Stimulated activated CD8-positive, alpha-beta memory T cell treated with anti-CD3 and anti-CD28 coated beads, Interleukin-7, amount 100 ng/mL, for 24 hours (primary cell): ENCODE results near the gene GNAL.

ENCODE experiments used
- DNase-seq: peaks from one replicate; pipeline ENCODE4 v3.0.0-alpha.2; 2020; ENCODE audit warnings: low read depth

Gene GNAL

DNA sequence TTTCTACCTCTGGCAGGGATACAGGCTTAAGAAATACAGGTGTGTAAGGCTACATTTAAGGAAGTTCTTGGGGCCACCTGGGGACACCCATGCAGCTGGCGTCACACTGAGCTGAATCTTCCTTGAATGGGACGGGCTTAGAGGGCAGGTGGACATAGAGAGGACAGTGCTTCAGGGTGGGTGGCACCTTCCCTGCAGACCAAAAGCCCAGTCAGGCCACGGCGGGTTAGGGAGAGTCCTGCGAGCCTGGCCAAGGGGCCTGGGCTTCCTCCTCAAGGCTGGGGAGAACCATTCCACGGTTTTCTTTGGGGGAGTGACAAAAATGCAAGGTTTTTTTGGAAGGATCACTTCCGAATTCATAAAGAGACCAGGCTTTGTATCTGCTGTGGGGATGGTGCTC lies 73.4 kb downstream of the GNAL start:
- no peak for DNase-seq

DNA sequence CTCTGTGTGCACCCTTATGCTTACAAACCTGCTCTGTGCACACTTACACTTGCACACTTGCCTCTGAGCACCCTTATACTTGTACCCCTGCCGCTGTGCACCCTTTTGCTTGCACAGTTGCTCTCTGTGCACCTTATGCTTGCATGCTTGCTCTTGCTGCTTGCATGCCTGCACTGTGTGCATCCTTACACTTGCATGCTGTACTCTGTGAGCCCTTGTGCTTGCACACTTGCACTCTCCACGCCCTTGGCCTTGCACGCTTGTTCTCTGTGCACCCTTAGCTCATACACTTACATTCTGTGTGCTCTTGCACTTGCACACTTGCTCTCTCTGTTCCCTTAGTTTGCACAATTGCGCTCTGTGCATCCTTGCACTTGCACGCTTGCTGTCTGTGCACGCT lies 78.3 kb downstream of the GNAL start:
- DNase-seq, result no peak

DNA sequence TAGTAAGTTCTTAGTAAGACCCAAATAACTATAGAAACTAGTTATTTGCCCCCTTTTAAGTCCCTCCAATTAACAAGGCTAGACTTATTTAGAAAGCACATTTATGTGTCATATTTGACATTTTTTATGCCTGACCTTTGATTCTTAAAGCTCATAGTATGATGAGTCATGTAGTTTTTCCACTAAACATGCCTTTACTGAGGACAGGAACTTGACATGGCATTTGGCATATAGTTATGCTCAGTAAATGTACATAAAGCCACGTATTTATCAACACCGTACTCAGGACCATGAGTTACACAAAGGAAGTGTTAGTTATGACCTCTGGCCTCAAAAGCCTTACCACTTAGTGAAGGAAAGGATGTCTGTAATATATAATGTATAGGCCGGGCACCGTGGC lies 78.9 kb downstream of the GNAL start:
- no peak for DNase-seq

DNA sequence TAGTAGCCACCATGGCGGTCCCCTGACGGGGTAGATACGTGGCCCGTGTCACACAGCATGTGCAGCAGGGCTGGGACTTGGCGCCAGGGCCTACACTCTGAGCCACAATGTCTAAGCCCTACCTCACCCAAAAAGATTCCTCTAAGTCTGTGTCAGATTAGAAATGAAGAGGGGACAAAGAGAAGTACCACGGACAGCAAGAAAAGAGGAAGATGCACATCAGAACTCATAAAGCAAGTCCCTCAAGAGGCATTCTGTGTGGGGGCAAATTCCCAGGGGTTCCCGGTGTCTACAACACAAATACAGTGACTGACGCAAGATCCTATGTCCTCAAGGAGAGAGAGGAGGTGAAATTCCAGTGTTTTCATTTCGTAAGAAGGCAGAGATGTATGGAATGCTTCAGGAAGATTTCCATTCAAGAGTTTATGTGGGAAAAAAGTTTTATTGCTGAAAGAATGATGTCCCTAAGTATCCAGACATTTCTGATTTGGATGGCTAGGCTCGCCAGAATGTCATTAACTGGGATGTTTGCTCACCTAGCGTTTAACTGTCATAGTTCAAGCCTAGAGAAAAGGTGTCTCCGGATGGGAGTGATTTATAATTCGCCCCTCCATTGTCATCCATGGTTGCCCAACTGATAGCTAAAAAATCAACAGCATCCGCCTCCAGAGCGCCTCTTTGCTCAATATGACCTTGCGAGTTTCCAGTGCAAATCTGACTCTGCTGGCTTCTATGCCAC lies 86.5 kb downstream of the GNAL start:
- no peak for DNase-seq

DNA sequence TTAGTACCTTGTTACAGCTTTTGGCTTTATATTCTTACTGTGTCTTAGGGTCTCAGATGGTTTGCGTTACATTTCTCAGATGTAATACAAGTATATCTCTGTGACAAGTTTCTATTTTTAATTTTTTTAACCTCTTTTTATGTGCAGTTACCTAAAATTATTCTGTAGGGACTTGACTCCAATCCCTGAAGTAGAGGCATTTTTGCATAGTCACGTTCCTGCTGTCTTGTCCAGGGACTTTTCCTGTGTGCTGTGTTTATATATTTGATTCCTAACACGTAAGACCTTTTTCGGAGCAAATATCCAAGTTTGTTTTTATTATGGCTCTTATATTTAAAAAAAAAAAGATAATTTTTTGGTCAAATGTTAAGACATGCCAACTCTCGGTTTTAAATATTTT lies 91.0 kb downstream of the GNAL start:
- DNase-seq, result no peak

DNA sequence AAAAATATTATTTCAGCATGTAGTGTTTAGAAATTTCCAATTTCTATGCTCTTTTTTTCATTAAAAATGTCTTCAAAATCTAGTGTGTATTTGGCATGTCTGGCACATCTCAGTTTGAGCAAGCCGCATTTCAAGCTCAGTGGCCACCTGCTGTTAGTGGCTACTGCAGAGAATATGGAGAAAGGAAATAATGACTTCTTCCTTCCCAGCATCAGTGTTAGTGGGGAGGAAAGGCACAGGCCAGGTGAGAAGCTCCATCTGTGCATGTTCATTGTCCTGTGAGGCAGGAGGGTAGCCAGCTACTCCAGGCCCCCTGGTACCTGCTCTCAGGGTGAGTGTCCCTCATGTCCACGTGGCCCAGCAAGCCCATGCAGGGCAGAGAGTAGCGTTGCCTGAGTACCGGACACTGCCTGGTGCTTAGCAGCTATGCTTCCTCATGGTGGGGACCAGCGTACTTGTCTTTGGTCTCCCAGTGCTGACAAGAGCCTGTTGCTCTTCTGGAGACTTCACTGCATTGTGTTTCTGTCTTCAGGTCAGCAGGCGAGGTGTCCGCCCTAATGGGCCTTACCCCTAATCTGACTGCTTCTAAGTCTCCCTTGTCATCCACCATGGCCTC lies 94.8 kb downstream of the GNAL start:
- no peak for DNase-seq

DNA sequence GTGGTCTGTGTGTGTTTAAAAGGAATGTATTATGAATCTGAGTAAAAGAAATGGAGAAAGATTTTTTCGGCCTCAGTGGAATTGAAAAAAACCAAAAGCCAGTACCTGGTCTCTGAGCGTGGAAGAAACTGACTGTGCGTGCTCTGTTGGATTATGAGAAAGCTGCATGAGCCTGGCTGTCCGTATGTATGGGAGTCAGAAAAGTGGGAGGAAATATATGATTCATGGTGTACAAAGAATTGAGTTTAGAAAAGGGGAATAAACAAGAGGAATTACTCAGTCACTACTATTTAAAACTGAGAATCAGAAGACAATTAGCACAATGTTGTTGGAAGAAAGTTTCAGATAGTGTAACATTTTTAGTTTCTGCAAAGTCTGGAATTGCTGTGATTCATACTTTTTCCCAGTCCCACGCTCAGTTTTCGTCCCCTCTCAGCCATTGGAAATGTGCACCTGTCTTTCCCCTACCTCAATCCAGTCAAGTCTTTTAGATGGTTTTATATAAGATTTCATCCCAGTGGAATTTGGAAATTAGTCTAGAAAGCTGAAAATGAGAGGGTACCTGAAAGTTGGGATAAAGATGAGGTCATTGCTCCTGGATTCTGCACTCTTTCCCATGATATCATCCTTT lies 95.7 kb downstream of the GNAL start:
- DNase-seq, result no peak

DNA sequence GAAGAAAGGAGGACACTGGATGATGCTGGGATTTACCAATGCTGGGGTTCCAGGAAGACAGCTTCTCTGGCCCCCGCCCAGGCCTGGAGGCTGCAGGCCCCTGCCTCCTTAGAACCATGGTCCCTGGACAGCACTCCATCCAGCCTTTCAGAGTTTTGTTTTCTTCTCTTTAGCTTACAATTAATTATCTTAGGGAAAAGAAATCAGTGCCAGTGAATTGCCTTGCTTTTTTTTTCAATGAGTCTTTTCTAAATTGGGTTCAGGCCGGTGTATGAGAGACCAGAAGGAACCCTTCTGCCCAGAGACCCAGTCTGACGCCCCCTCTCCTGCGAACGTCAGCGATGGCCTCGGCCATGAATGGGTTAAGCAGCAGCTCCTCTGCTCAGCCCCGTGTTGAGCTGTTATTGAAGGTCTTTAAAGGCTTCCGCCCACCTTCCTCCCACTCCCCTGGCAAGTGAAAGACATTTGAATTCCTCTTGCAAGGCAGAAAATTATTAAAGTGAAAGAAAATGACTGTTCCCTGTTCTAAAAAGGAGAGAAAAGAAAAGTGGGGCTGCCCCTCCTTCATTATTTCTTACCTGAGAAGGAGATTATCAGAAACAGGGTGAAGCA lies 96.5 kb downstream of the GNAL start:
- DNase-seq, result no peak

DNA sequence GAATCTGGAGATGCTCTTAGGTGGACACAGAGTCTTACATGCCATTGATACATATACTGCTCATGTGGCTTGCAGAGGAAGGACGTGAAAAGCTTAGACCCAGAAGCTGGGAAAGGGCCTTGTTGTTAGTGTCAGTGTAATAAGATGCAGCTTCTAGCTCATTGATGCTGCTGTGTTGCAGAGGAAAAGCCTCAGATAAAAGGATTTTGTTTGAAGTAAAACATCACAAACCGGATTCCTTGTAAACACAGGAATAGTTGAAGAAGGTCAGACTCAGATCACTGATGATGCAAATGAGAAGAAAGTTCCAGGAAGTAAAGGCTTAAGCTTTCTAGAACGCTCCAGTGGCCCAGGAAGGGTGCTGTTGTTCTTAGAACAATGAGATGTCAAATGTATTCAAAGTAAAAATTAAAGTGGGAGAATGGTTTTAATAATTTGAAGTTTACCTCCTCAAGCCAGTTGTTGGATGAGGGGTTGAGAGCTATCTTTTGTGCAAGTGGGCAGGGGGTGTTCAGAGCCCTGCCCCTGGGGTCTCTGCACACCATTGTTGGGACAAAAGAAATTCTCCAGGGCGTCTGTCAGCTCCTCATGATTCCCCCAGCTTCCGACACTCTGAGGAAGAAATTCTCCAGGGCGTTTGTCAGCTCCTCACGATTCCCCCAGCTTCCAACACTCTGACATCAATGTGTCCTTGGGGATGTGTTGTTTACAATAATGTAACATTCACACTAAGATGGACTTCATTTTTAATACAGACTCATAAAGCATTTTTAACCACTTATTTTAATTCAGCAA lies 100.8 kb downstream of the GNAL start:
- DNase-seq, result no peak

DNA sequence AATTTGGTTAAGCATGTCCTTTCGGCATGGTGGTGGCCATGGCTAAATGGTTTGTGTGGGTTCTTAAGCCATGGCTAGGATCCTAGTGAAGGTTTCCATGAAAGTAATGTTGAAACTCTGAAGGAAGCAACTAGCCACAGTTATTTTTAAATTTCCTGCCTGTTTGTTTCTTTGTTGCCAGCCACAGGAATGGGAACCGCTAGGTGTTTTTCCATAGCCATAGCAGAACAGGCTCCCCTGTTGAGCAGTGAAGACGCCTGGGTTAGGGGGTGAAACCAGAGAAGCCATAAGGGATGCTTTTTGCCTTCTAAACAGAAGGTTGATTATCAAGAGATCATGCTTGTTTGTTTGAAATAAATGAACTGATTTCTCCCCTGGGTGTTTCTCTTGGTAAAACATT lies 102.1 kb downstream of the GNAL start:
- no peak for DNase-seq

DNA sequence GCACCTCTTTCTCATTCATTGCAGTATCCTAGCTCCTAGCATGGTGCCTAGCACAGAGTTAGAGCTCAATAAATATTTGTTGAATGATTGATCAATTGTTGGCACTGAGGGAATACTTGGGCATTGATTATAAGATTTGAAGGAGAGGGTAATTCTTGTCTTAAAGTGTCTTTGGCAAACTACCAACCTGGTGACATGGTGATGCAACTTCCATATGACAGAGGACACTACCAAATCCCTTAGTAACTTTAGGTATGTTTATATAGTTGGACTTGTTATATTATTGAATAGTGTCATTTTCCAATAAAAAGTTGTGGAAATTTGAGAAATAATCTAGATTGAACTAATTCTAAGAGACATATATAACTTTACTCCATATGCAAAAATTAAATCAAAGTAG lies 103.6 kb downstream of the GNAL start:
- no peak for DNase-seq

DNA sequence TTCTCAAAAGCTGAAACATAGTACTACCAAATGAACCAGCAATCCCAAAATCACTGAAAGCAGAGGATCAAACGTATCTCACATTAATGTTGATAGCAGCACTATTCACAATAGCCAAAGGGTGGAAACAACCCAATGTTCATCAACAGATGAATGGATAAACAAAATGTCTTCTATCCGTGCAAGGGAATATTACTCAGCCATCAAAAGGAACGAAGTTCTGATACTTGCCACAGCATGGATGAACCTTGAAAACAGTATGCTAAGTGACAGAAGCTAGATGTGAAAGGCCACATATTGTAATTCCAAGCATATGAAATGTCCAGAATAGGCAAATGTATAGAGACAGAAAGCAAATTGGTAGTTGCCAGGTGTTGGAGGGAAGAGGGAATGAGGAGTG lies 105.1 kb downstream of the GNAL start:
- DNase-seq, result no peak

DNA sequence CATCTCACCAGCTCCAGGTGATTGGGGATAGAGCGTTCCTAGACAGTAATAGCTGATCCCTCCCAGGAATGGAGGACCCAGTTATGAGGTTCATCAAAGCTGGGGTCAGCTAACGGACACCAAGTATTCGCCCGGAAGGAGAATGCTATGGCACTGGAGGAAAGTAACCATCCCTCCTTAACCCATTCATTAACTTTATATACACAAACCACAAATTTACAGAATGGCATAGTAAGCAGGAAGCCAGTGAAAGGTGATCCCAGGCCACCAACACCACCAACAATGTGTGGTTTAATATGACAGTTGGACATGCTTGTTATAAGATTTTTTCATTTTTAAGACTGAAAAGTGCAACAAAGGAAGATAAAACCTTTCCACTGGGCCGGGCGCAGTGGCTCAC lies 106.9 kb downstream of the GNAL start:
- no peak for DNase-seq

DNA sequence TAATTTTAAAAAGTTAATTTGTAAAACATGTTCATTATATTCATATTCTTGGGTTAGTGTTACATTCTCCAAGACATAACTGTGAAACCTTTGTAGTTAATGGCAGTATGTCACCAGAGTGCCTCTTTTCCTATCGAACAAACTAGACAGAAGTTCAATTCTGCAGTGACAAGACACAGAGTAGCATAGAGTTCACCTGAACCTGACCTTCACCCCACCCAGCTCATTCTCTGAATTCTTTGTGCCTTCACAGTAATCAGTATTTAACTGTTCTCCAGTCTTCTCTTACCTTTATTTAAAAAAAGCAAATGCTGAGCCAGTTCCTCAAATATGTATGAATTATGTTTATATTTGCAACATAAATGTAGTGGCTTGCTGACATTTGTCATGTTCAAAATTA lies 109.2 kb downstream of the GNAL start:
- no peak for DNase-seq

DNA sequence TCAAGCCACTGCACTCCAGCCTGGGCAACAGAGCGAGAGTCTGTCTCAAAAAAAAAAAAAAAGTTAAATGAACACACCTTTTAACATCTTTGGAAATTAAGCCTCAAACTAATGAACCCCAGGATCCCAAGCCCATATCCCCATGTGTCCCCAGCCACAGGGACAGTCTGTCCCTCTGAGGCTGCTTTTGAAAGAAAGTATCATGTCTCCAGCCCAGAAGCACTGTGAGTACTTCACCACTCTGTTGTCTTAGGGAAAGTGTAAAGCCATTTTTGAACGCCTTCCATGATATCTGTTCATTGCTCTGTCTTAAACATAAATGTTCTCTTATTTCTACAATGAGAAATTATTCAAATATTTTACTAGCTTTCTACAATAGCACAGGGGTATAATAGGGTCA lies 110.0 kb downstream of the GNAL start:
- no peak for DNase-seq

DNA sequence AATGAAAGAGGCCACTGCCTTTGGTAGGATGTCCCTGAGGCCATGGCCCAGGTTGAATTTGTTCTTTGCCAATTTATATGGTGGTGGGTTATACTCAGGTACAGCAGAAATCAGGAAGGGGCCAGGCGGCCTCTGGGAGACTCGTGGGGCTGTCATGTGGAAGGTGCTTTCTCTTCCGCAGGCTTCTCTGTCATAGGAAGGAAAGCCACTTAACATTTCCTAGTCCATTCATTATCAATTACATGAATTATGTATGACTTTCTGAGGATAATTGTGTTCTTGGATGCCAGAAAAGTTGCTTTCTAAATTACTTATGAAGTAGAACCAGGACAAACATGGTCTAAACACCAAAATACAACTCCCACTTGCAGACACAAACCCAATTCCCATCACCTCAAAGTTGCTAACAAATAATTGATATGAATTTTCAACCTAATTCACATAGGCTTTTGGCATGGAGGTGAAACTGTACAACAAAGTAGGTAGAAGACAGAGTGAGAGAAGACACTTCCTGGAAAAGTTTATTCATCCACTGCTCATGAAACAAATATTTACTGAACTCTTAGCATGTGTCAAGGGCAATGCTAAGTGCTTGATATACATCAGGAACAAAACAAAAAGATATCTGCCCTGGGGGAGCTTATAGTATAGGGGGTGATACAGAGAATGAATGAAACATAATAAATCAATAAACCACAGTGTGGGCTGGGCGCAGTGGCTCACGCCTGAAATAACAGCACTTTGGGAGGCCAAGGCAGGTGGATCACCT lies 111.7 kb downstream of the GNAL start:
- DNase-seq, result no peak

DNA sequence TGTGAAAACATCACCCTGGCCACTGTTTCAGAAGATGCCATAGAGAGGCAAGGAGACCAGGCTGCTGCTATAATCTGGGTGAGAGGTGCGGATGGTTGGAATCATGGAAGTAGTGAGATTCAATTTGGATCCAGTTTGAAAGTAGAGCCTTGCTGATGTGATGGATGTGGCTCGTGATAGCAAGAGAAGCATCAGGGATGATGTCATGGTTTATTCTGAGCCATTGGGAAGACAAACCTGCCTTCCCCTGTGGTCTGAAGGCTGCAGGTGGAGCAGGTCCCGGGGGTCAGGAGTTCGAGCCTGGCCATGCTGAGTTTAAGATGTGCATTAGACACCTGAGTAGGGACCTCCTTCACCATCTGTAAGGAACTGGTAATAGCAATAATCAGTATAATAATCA lies 112.5 kb downstream of the GNAL start:
- no peak for DNase-seq

DNA sequence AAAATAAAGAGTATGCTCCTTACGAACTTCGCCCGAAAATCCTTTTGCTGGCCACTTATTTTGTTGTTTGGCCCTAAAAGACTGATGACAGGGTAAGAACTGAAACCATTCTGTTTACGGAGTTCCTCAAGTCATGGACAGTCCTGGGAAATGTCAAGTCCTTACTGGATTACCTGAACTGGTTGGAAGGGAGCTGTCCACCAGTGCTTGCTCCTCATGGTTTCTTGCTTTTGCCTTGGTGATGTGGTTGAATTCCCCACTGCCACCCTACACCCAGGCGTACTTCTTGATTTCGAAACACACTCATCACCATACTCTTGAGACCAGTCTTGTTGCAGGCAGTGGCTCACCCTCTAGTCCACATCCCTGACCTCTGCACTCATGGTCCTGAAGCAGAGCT lies 113.1 kb downstream of the GNAL start:
- no peak for DNase-seq

DNA sequence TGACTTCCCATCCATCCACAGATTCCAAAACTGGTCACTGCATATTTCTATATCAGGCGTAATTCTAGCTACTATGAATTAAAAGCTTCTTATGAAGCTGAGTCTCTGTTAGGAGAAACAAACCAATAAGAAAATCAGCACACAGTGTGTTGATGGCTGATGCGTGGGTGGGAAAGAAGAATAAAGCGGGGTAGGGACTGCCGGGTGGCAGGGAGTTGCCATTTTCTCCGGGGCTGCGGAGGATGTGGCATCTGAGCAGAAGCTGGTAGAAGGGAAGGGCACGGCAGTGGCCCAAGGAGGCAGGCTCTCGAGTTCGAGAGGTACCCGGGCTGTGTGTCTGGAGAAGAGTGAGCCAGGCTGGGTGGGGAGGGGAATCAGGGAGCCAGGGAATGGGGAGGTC lies 113.5 kb downstream of the GNAL start:
- DNase-seq, result no peak

DNA sequence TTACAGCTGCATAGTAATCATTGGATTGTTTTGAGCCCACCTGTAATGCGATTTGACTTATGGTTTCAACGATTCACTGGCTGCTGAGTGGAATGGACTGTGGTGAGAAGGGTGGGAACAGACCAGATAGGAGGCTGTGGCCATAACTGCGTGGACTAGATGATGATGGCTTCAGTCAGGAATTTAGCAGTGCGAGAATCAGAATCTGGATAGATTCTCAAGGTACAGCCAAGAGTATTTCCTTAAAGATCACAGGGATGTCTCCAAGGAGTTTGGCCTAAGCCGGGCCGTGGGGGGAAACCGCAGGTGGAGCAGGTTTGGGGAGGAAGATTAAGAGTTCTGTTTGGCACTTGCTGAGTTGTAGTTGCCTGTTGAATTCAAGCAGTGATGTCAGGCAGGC lies 118.2 kb downstream of the GNAL start:
- DNase-seq, result no peak

DNA sequence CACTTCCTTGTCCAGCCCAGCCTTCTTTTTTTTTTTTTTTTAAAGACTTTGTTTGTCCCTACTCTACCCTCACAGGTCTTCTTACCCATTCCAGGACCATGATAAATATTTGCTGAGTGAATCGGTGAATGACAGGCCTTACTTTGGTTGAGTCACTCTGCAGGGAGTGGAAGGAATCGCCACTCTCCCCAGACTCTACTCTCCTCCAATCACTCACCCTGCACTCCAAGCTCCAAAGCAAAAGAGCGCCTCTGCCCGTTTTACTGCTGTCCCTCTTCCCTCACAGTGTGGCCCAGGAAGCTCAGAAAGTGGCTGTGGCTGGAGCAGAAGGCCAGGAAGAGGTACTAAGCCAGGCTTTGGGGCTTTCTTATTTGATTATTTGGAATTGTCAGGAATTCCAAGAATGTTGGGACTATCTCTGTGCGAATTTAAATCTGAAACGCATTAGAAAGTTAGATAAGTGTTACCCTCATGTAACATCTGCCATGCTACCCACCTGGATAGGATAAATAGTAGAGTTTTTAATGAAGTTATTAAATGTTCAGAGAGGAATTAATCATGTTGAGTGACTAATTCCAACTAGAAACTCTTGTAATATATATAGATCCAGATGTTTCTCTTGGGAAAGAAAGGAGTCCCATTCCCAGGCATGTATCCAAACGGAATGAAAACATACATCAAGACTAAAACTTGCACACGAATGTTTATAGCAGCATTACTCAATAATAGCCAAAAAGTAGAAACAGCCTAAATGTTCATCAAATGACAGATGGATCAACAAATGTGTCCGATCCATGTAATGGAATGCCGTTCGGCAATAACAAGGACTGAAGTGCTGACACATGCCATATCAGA lies 119.2 kb downstream of the GNAL start:
- no peak for DNase-seq
